CD4-positive, alpha-beta T cell (primary cell): Measurements from ENCODE around the gene RHOA. TPM values are rescaled to one million over a fixed set of nuclear protein-coding genes. Genes with fewer than 3 reads are reported as not detected.
"Not testable (repeated sequence)": the region's sequence is repeated elsewhere in the genome, so short reads cannot be mapped to it uniquely, and the experiment has no call there.

ENCODE experiments used
- ATAC-seq: fragments of 200-7000 bp; cut with Tn5 transposase; one replicate; pipeline ENCODE4 v1.10.0; 2022; ENCODE audit warnings: mild to moderate bottlenecking; ENCODE audit not compliant: poor library complexity
- CTCF ChIA-PET: fragments of 350-600 bp; sonication (Branson Sonifier 250); formaldehyde crosslinking; loops from one replicate; lab custom pipeline; 2021; ENCODE audit warnings: antibody characterized with exemption, inconsistent platforms; lab: Charles Lee
- POLR2A ChIA-PET: fragments of 350-600 bp; sonication (Branson Sonifier 250); formaldehyde crosslinking; loops from one replicate; lab custom pipeline; 2021; ENCODE audit warnings: antibody characterized with exemption, inconsistent platforms; lab: Charles Lee
- DNase-seq, 14 experiments: peaks; one replicate each; pipeline ENCODE4 v3.0.0-alpha.2; 2013 to 2020; ENCODE audit warnings: mixed read lengths in 2 of 14
- H3K27ac ChIP-seq, 2 donors: one replicate each; pipeline versions ENCODE4 v1.5.1 to v1.7.0; 2013; ENCODE audit warnings: low read length in 2 of 2, low read depth in 1 of 2, mild to moderate bottlenecking in 1 of 2
- H3K27me3 ChIP-seq, 2 experiments: 1 replicate in 1 of 2; 2 replicates in 1 of 2; pipeline versions ENCODE4 v1.6.1 to v1.7.0; 2013; ENCODE audit warnings: low read length in 2 of 2, control low read depth in 1 of 2, mild to moderate bottlenecking in 1 of 2, moderate library complexity in 1 of 2; ENCODE audit not compliant: insufficient read depth in 2 of 2, control insufficient read depth in 1 of 2
- H3K36me3 ChIP-seq: one replicate; pipeline ENCODE4 v1.6.1; 2013; ENCODE audit warnings: low read length, control low read depth; ENCODE audit not compliant: insufficient read depth
- H3K4me1 ChIP-seq: one replicate; pipeline ENCODE4 v1.6.1; 2013; ENCODE audit warnings: low read length, control low read depth; ENCODE audit not compliant: insufficient read depth
- H3K4me3 ChIP-seq: one replicate; pipeline ENCODE4 v1.5.1; 2013; ENCODE audit warnings: mild to moderate bottlenecking, low read length, moderate library complexity
- H3K9me3 ChIP-seq, 2 experiments: 1 replicate in 1 of 2; 2 replicates in 1 of 2; pipeline versions ENCODE4 v1.6.1 to v1.7.0; 2013; ENCODE audit warnings: low read length in 2 of 2, mild to moderate bottlenecking in 2 of 2, control low read depth in 1 of 2, moderate library complexity in 1 of 2; ENCODE audit not compliant: control insufficient read depth in 1 of 2, insufficient read depth in 1 of 2
- H3K27ac Mint-ChIP-seq: one replicate; pipeline ENCODE4 v1.8.0; 2020; ENCODE audit warnings: mixed read lengths
- H3K27me3 Mint-ChIP-seq: one replicate; pipeline ENCODE4 v1.8.0; 2021; ENCODE audit warnings: mixed read lengths
- H3K36me3 Mint-ChIP-seq: one replicate; pipeline ENCODE4 v1.8.0; 2021; ENCODE audit warnings: low read depth, mixed read lengths
- H3K4me1 Mint-ChIP-seq: one replicate; pipeline ENCODE4 v1.8.0; 2021; ENCODE audit warnings: low read depth, mixed read lengths
- H3K4me3 Mint-ChIP-seq: one replicate; pipeline ENCODE4 v1.8.0; 2020; ENCODE audit warnings: mild to moderate bottlenecking, mixed read lengths
- H3K9me3 Mint-ChIP-seq: one replicate; pipeline ENCODE4 v1.8.0; 2020; ENCODE audit warnings: mixed read lengths
- CTCF ChIP-seq: fragments of 200-600 bp; IDR thresholded peaks from one replicate; pipeline ENCODE4 v1.8.0; 2022; ENCODE audit warnings: antibody characterized with exemption, mild to moderate bottlenecking
- intact Hi-C, 2 experiments: fragments of 100-400 bp; cut with DNase I in 1 of 2; cut with micrococcal nuclease in 1 of 2; formaldehyde crosslinking; loops; one replicate each; pipeline versions ENCODE4 v1.15.1 to v1.9.0; 2023 to 2025; cut with DNase I, micrococcal nuclease
- total RNA-seq, 174 experiments: library from RNA in 2 of 174; stranded (reverse) in 2 of 174; gene quantifications; one replicate each; pipeline ENCODE4 v1.2.3 and lab custom pipeline; 2021 to 2026

The RHOA gene
- total RNA-seq, 2 experiments from 2014 or later: 256 to 271 TPM

DNA sequence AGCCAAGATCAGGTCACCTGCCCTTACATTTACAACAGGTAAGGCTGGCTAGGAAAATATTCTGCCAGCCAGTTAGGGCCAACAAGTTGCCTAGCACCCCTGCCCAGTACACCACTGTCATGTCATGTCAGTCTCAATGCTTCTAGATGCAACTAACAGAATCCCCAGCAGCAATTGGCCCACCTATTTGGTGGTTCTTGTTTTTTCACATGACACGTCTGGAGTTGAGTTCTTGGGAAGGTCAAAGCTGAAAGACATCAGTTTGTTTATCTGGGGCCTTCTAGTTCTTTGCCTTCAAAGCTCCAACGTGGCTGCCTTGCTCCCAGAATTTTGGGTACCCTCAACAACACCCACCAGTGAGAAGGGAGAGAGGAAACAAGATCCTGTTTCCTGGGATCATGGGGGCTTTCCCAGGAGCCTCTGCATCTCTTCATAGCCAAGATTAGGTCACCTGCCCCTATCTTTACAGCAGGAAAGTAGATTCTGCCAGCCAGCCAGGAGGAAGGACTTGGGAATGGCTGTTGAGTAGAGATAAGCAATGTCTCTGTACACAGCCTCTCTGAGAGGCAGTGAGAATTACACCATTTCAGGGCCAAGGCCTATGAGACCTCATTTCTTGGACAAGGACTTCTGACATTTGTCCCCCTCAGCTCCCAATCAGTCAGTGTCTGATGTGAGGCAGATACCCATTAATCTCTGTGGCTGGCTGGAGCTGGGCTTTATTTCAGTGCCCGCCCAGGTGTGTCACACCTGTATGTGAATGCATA lies 62.2 kb downstream of the RHOA start:
- peaks cover 16% of the 10 kb centered on the region for H3K4me1 Mint-ChIP-seq
- no peaks in the 10 kb centered on the region for H3K36me3 Mint-ChIP-seq
- no peak overlapping the region for H3K4me3 Mint-ChIP-seq
- Histone ChIP-seq H3K36me3 (no peaks in the 10 kb centered on the region), H3K27me3 (no peaks in the 10 kb centered on the region), H3K4me1 (peaks cover 20% of the 10 kb centered on the region), H3K27ac (no peak overlapping the region), H3K9me3 (no peaks in the 10 kb centered on the region), H3K4me3 (no peak overlapping the region)
- H3K27ac Mint-ChIP-seq: no peak overlapping the region
- ChIA-PET POLR2A (interaction anchor here (0.9 kb wide), 2 partner anchors 9 to 10 kb away, joined by 3 read pairs; no protein-coding TSS in a partner anchor), CTCF (interaction anchor here (1.0 kb wide), 1 partner anchor 9 kb away, joined by 3 read pairs; no protein-coding TSS in a partner anchor)
- TF ChIP-seq CTCF: no peak
- intact Hi-C loops: no loop called here
- no peaks in the 10 kb centered on the region for H3K9me3 Mint-ChIP-seq
- DNase-seq (no peak), ATAC-seq (no peak)
- no peaks in the 10 kb centered on the region for H3K27me3 Mint-ChIP-seq

DNA sequence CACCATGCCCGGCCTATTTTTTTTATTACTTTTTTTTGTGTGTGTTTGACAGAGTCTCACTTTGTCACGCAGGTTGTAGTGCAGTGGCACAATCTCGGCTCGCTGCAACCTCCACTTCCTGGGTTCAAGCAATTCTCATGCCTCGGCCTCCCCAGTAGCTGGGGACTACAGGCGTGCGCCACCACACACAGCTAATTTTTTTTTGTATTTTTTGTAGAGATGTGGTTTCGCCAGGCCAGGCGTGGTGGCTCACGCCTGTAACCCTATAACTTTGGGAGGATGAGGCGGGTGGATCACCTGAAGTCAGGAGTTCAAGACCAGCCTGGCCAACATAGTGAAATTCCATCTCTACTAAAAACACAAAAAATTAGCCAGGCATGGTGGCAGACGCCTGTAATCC lies 63.4 kb downstream of the RHOA start:
- H3K9me3 ChIP-seq, H3K27me3 Mint-ChIP-seq, H3K9me3 Mint-ChIP-seq, H3K27ac Mint-ChIP-seq, H3K4me3 ChIP-seq, DNase-seq, H3K36me3 ChIP-seq, H3K36me3 Mint-ChIP-seq, ATAC-seq, intact Hi-C loops, H3K27me3 ChIP-seq, H3K27ac ChIP-seq, H3K4me3 Mint-ChIP-seq: not testable (repeated sequence)
- H3K4me1 Mint-ChIP-seq: peaks cover 12% of the 10 kb centered on the region
- POLR2A ChIA-PET: interaction anchor here (0.7 kb wide), 1 partner anchor 325 kb away, joined by 3 read pairs; no protein-coding TSS in a partner anchor
- CTCF ChIA-PET: interaction anchor here (1.0 kb wide), 1 partner anchor 8 kb away, joined by 3 read pairs; no protein-coding TSS in a partner anchor
- H3K4me1 ChIP-seq: peaks cover 21% of the 10 kb centered on the region

DNA sequence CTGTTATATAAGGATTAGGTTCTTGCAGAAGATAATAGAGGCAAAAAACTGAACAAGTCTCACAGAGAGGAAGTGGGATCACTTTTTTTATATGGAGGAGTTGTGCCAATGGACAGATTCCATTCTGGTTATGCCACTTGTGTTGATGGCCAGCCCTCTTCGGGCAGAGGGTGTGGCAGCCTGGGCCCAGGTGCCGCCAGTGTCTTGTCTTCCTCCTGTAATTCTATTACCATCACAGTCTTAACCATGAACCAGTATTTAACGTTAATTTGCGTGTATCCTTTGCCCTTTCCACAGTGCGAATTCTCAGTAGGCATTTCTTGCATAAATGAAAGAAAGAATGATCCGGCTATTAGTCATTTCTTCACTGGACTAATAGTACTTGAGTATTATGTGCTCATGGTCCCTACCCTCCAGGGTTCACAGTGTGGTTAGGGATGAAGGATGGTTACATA lies 65.0 kb downstream of the RHOA start:
- Mint-ChIP-seq H3K4me1 (peaks cover 18% of the 10 kb centered on the region), H3K9me3 (no peaks in the 10 kb centered on the region), H3K27ac (no peak overlapping the region), H3K4me3 (no peak overlapping the region), H3K36me3 (no peaks in the 10 kb centered on the region), H3K27me3 (no peaks in the 10 kb centered on the region)
- TF ChIP-seq CTCF: no peak
- no peaks in the 10 kb centered on the region for H3K36me3 ChIP-seq
- H3K4me3 ChIP-seq: no peak overlapping the region
- H3K9me3 ChIP-seq: no peaks in the 10 kb centered on the region
- CTCF ChIA-PET: no interaction called here
- H3K27me3 ChIP-seq: no peaks in the 10 kb centered on the region
- H3K27ac ChIP-seq: no peak overlapping the region
- peaks cover 27% of the 10 kb centered on the region for H3K4me1 ChIP-seq
- intact Hi-C loops: no loop called here
- POLR2A ChIA-PET: no interaction called here
- ATAC-seq: no peak
- DNase-seq: no peak
